TTC549 (cell line): ENCODE data around the gene PRR29.
"Not testable (repeated sequence)": the region's sequence is repeated elsewhere in the genome, so short reads cannot be mapped to it uniquely, and the experiment has no call there.

Experiments
- FAIRE-seq: peaks from 2 replicates; lab custom pipeline; 2012; peaks lifted over from hg19 to GRCh38; lab: Jason Lieb, UNC

The PRR29 gene

DNA sequence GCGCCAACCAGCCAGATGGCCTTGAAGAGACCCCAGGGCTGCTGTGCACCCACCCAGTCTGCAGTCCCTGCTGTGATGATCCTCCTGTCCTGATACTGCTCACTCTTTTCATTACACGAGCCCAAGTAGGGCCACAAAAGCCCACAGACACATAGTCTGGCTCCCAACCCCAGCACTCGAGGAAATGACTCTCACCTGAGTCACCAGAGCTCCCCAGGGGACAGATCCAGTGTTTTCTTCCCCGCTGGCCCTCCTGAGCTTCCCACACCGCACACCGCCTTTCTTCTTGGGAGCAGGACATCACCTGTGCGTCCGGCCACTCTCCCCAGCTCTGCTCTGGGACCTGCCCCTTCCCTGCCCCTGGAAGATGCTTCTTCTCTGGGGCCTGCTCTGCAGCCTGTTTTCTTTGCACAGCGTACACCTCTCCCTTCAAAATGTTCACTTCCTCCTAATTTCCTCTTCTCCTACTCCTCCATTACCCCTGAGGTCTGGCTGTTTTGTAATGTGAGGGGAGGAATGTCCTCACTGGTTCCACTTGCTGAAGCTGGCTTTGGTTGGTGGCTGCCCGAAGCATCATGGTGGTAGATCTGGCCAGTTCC lies 23.5 kb upstream of the PRR29 start:
- FAIRE-seq = no peak

DNA sequence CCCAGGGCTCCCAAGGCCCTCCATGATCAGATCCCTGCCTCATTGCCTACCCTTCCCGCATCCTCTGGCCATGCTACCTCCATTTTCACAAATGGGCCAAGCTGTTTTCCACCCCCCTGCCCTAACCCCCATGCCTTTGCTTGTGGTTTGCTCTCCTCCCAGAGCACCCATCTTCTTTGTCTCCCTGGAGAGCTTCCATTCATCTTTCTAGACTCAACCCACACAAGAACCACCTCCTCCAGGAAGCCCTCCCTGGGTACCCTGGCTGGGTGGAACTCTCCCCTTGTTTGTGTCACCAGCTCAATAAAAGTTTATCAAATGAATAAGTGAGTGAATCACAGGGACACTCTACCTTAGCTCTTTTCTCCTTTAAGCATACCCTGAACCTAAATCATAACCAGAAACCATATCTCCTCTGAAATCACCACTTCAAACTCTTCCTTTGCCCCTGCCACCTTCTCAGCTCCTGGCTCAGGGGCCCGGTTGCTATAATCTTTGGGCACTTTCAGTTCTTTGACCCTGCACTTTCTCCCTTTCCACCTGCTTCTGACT lies 22.5 kb upstream of the PRR29 start:
- FAIRE-seq = no peak

GRCh38 chr17:63976702-63977101 lies 21.4 kb upstream of the PRR29 start:
- FAIRE-seq = no peak

GRCh38 chr17:63978272-63979200 lies 19.6 kb upstream of the PRR29 start:
- FAIRE-seq = no peak

- not testable (repeated sequence) for FAIRE-seq
Measured at GRCh38 chr17:63982641-63983040, 15.5 kb upstream of the PRR29 start.

DNA sequence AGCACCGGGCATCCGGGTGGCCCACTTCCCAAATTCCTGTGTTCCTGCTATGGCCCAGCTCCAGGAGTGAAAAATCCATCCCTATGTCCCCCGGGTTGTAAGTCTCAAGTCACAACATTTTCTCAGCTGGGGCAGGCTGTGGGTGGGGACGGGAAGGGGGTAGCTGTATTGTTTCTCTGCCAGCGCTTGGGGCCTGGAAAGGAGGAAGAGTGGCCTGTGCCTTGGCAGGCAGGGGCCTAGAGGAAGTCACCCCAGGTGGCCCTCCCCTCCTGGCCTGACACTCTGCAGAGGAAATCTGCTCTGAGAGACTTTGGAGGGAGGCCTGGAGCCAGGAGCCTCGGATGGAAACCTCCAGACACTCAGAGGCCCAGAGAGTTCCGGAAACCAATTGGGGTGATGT lies 14.8 kb upstream of the PRR29 start:
- FAIRE-seq = no peak

DNA sequence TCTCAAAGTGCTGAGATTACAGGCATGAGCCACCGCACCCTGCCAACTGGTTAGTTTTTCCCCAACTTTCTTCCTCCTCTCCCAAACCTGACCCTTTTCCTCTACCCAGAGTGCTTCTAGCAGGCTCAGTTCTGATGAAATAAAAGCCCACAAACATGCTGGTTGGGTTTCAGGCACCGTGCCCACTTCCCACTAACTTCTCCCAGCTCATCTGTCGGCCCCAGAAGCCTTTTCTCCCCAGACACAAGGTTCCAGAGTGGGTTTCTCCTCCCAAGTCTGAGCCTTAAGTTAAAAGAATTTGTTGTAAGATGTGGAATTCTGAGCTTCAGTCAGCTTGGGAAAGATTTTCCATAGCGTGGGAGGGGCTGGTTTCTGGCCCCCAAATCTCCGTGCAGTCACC lies 13.9 kb upstream of the PRR29 start:
- FAIRE-seq = no peak

DNA sequence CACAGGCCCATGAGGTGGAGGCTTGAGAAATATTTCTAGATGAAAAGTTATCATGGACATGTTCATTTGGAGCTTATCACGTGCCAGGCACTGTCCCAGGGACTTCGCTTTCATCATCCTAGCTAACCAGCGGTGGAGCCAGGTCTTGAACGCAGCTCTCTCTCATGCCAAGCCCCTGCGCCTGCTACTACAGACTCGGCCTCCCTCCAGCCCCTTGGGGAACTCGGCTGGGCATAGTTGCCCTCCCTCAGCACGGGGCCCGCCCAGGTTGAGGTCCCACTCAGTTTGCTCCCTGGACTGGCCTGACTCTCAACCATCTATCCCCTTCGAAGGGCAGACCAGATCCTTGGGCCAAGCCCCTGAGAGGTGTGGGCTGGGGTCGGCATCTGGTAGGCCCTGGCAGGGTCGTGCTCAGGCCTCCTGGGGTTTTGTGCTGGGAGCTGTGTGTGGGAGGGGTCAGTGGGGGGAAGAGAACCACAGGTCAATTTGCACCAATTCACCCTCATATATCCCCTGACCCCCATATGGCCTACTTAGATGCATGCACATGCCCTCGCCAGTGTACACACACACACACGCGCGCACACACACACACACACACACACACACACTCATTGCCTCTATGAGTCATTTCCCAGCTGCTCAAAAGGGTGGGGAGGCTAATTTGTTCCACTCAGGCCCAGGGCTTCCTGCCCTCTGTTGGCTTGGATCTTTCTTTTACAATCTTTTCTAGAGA lies 13.3 kb upstream of the PRR29 start:
- FAIRE-seq = no peak

DNA sequence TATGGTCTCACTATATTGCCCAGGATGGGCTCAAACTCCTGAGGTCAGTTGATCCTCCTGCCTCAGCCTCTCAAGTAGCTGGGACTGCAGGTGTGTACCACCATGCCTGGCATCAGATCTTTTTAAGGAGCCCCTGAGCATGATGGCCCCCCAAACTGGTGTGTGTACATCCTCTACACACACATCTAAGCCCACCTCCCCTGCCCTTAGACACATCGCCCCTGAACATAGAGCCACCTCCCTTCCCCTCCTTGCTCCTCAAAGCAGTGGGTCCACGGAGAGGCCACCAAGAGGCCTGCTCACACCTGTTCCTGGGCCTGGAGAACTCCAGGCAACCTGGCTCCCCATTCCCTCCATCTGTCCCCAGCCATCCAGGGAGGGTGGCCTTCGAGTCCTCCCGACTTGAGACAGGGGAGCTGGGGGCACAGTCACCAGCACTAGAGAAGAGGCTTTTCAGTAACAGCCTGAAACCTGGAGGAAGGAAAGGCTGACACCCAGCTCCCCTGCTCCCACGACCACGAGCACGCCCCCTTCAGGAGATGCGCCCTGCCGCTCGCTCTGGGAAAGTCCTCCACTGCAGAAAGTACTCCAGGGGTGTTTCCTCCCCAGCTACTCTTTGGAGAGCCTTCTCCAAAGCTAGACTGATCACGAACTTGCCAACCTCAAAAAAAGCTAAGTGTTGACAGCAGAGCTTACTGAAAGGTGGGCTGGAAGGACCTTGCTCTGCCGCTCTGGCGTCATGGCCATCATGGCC lies 12.6 kb upstream of the PRR29 start:
- no peak for FAIRE-seq

GRCh38 chr17:63986821-63987220 lies 11.3 kb upstream of the PRR29 start:
- no peak for FAIRE-seq

- FAIRE-seq = no peak
Measured at GRCh38 chr17:63987221-63988126, 10.7 kb upstream of the PRR29 start.

DNA sequence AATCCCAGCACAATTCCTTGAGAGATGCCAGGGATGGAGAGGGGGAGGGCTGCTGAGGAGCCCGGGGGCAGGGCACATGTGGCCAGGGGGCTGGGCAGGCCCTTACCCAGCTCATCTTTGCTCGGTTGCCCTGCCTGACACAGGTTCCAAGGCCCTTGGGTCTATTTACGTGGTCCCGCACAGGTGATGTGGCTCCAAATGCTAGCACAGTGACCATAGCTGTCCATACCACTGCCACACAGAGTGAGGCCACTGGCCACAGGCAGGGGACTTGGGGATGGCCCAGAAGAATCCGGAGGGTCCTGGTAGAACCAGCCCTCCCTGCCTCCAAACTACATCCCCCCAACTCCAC lies 10.0 kb upstream of the PRR29 start:
- no peak for FAIRE-seq

DNA sequence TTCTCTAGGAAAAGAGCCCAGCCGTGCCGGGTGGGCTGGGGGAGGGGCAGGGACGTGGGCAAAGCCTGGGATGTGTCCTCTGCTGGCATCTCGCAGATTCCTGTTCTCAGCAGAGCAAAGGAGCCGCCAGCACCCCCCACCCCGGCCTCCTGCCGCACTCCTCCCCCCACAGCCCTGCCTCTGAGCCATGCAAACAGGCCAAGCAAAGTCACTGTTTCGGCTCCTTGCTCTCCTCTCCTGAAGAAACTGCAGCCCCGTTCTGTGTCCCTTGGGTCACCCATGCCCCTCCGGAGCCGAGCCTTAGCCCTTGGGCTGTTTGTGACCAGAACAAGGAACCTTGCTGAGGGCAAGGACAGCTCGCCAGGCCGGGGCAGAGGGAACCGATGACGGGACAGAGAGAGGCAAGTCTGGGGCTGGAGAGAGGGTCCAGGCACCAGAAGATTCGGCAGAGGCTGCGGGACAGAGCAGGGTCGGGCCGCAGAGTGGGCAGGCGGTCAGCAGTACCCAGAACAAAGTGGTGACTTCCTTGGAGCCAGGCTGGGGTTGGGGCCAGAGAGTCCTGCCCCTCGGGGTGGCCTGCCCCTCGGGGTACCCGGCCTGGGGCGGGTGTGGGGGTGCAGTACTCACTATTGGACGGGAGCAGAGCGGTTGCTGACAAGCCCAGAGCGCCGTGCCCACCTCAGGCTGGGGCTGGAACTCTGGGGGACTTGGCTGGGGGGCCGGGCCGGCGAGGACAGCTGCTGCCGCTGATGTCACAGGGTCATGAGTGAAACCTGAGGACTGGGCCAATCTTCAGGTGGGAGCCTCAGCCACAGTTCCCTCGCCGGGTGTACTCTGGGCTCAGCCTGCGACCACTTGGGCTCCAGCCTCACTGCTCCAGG lies 9.2 kb upstream of the PRR29 start:
- no peak for FAIRE-seq

- FAIRE-seq = no peak
Measured at GRCh38 chr17:63989622-63990345, 8.4 kb upstream of the PRR29 start.

DNA sequence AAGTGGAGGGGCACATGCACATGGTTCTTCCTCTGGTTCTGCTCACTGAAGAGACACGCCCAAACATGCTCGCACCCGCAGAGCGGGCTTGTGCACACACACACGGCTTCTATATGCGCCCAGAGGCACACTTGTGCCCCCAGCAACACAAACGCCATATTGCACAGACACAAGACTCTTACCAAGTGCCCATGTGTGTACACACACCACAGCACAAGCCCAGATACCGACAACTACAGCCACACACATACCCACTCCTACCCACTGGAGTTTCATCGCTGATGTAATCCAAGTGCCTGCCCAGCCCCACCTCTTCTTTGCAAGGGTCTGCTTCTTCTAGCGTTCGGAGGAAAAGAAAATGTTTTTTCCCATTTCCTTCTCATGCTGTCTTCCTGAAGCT lies 6.5 kb upstream of the PRR29 start:
- FAIRE-seq = no peak

- no peak for FAIRE-seq
Measured at GRCh38 chr17:63993368-63993985, 4.7 kb upstream of the PRR29 start.

DNA sequence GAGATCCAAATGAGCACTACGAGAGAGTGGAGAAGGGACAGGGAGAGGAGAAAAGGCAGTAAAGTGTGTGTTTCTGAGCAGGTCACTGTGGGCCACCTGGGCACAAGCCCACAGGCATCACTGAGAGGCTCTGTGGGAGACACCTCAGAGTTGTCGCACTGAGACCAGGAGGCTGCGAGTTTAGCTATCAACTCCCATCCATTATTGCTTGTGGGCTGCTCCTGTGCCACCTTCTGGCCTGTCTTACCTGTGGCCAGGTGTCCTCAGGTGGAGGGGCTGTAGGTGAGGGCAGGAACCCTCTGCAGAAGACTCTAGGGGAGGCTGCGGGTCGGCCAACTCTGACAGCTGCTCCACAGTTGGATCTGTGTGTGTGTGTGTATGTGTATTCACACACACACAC lies 2.5 kb upstream of the PRR29 start:
- no peak for FAIRE-seq

GRCh38 chr17:63996430-63997182 lies 1.5 kb upstream of the PRR29 start:
- FAIRE-seq = no peak
